Activated CD4-positive, alpha-beta T cell treated with anti-CD3 and anti-CD28 coated beads for 36 hours (primary cell): Measurements from ENCODE around the gene GATAD2B. TPM values are rescaled to one million over a fixed set of nuclear protein-coding genes. Genes with fewer than 3 reads are reported as not detected.
A peak's percentile ranks its signal among the peaks of the same experiment; 100 is the strongest.

ENCODE experiments used
- ATAC-seq: fragments of 200-7000 bp; cut with Tn5 transposase; one replicate; pipeline ENCODE4 v1.10.0; 2021; ENCODE audit warnings: mild to moderate bottlenecking, moderate library complexity
- CTCF ChIA-PET: fragments of 350-600 bp; sonication (Branson Sonifier 250); formaldehyde crosslinking; loops from one replicate; lab custom pipeline; 2021; ENCODE audit warnings: antibody characterized with exemption; lab: Charles Lee
- POLR2A ChIA-PET: fragments of 350-600 bp; sonication (Branson Sonifier 250); formaldehyde crosslinking; loops from one replicate; lab custom pipeline; 2021; ENCODE audit warnings: antibody characterized with exemption, inconsistent platforms; lab: Charles Lee
- DNase-seq: peaks from one replicate; pipeline ENCODE4 v3.0.0-alpha.2; 2020
- H3K27ac Mint-ChIP-seq: one replicate; pipeline ENCODE4 v1.8.0; 2021; ENCODE audit warnings: mixed read lengths
- H3K27me3 Mint-ChIP-seq: one replicate; pipeline ENCODE4 v1.8.0; 2021; ENCODE audit warnings: mixed read lengths
- H3K36me3 Mint-ChIP-seq: one replicate; pipeline ENCODE4 v1.8.0; 2021; ENCODE audit warnings: low read depth, mixed read lengths
- H3K4me1 Mint-ChIP-seq: one replicate; pipeline ENCODE4 v1.8.0; 2021; ENCODE audit warnings: mixed read lengths
- H3K4me3 Mint-ChIP-seq: one replicate; pipeline ENCODE4 v1.8.0; 2021; ENCODE audit warnings: mild to moderate bottlenecking, moderate library complexity, mixed read lengths
- H3K9me3 Mint-ChIP-seq: one replicate; pipeline ENCODE4 v1.8.0; 2021; ENCODE audit warnings: low read depth, mixed read lengths
- intact Hi-C, 2 experiments: fragments of 100-400 bp; cut with DNase I in 1 of 2; cut with micrococcal nuclease in 1 of 2; formaldehyde crosslinking; loops; one replicate each; pipeline versions ENCODE4 v1.14.2 to v1.15.1; 2022 to 2024; cut with DNase I, micrococcal nuclease
- total RNA-seq, 2 experiments: library from RNA; stranded (reverse); gene quantifications; one replicate each; pipeline ENCODE4 v1.2.3, GENCODE V29; 2021

Gene GATAD2B
- total RNA-seq, 2 experiments from 2014 or later: 57.0 to 63.9 TPM

DNA sequence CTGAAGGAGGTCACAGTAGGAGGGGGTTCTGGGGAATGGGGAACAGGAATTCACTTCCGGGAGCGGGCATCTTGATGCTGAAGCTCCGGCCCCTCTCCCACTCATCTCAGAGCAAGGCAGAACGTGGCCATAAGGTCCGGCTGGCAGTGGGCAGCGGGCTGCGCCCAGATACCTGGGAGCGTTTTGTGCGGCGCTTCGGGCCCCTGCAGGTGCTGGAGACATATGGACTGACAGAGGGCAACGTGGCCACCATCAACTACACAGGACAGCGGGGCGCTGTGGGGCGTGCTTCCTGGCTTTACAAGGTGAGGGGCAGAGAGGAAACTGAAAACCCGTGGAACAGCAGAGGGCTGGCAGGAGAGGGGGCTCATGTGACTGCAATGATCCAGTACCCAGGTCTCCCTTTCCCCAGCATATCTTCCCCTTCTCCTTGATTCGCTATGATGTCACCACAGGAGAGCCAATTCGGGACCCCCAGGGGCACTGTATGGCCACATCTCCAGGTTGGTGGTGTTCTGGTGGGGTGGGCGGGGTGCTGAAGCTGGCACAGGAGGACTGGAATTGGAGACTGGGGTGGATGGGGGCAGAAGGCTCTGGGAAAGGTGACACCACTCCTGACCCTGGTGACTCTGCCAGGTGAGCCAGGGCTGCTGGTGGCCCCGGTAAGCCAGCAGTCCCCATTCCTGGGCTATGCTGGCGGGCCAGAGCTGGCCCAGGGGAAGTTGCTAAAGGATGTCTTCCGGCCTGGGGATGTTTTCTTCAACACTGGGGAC, 144.5 kb downstream of the GATAD2B start:
- intact Hi-C loops: loop anchor here in 1 of 2 experiments (10.0 kb wide), 1 partner anchor 103 kb away; the partner anchor contains the start of genes ILF2 and NPR1
- Mint-ChIP-seq H3K9me3 (no peaks in the 10 kb centered on the region), H3K4me3 (no peak overlapping the region), H3K4me1 (peaks cover 20% of the 10 kb centered on the region), H3K36me3 (peaks cover 9% of the 10 kb centered on the region), H3K27me3 (no peaks in the 10 kb centered on the region), H3K27ac (no peak overlapping the region)
- DNase-seq (no peak), ATAC-seq (no peak)
- ChIA-PET CTCF (interaction anchor here (0.7 to 0.8 kb wide), 3 partner anchors 234 to 248 kb away, joined by 3 read pairs; no protein-coding TSS in a partner anchor), POLR2A (no interaction called here)

DNA sequence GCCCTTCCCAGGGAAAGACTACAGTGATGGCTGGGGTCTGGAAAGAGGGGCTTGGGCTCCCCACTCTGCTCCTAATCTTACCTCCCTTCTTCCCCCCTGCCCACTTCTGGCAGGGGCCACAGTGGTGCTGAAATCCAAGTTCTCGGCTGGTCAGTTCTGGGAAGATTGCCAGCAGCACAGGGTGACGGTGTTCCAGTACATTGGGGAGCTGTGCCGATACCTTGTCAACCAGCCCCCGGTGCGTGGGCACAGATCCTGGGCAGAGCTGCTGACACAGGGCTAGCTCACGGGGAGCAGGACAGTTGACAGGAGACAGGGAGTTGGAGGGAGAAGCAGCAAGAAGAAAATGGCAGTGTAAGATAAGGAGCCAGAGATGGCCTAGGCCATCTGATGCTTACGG, 145.1 kb downstream of the GATAD2B start:
- ATAC-seq (no peak), DNase-seq (no peak)
- ChIA-PET CTCF (interaction anchor here (0.7 to 0.8 kb wide), 2 partner anchors 233 to 245 kb away, joined by 3 read pairs; no protein-coding TSS in a partner anchor), POLR2A (no interaction called here)
- no peaks in the 10 kb centered on the region for H3K9me3 Mint-ChIP-seq
- no peak overlapping the region for H3K4me3 Mint-ChIP-seq
- intact Hi-C loops: loop anchor here in 1 of 2 experiments (10.0 kb wide), 1 partner anchor 103 kb away; the partner anchor contains the start of genes ILF2 and NPR1
- no peak overlapping the region for H3K27ac Mint-ChIP-seq
- H3K27me3 Mint-ChIP-seq: no peaks in the 10 kb centered on the region
- peaks cover 11% of the 10 kb centered on the region for H3K36me3 Mint-ChIP-seq
- H3K4me1 Mint-ChIP-seq: peaks cover 16% of the 10 kb centered on the region

DNA sequence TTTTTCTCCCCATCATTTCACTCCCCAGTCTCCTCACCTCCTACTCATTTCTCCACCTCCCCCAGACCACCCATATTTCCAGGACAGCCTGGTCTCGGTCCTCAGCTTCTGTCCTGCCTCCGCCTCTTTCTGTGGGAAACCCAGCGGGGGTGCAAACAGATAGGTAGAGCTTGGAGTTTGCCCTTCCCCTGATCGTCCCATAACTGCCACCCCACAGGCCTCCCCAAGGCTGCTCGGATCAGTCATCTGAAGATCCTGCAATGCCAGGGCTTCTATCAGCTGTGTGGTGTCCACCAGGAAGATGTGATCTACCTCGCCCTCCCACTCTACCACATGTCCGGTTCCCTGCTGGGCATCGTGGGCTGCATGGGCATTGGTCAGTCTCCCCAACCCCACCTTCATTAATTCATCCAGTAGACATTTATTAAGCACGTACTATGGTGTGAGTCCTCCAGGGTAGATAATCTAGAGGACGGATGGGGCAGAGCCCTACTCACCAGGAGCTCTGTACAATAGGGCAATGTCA, 145.9 kb downstream of the GATAD2B start:
- Mint-ChIP-seq H3K27ac (no peak overlapping the region), H3K36me3 (peaks cover 11% of the 10 kb centered on the region), H3K4me3 (no peak overlapping the region), H3K4me1 (peaks cover 14% of the 10 kb centered on the region), H3K27me3 (no peaks in the 10 kb centered on the region), H3K9me3 (no peaks in the 10 kb centered on the region)
- ChIA-PET CTCF (interaction anchor here (0.6 kb wide), 1 partner anchor 56 kb away, joined by 3 read pairs; no protein-coding TSS in a partner anchor), POLR2A (no interaction called here)
- ATAC-seq: no peak
- intact Hi-C loops: loop anchor here in 1 of 2 experiments (10.0 kb wide), 1 partner anchor 102 kb away; the partner anchor contains the start of genes ILF2 and NPR1
- DNase-seq: no peak

DNA sequence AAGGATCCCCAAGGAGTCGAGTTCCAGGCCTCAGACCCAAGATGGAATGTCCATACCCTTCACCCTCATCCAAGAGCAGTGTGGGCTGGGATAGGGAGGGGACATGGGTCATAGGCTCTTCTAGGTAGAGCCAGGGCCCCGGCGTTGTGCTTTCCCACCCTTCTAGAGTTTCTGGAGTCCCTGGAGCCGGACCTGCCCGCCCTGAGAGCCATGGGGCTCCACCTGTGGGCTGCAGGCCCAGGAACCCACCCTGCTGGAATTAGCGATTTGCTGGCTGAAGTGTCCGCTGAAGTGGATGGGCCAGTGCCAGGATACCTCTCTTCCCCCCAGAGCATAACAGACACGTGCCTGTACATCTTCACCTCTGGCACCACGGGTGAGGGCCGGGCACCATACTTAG, 146.4 kb downstream of the GATAD2B start:
- ChIA-PET POLR2A (interaction anchor here (0.6 to 1.6 kb wide), 2 partner anchors 9 to 201 kb away, joined by 3 to 13 read pairs; partner anchors contain the start of gene JTB), CTCF (interaction anchor here (1.0 to 1.6 kb wide), 3 partner anchors 26 to 241 kb away, joined by 4 to 7 read pairs (median 6); partner anchors contain the start of gene S100A6)
- DNase-seq (no peak), ATAC-seq (no peak)
- Mint-ChIP-seq H3K4me1 (peaks cover 14% of the 10 kb centered on the region), H3K4me3 (peak overlapping the region; percentile 69), H3K27me3 (no peaks in the 10 kb centered on the region), H3K27ac (no peak overlapping the region), H3K9me3 (no peaks in the 10 kb centered on the region), H3K36me3 (peaks cover 11% of the 10 kb centered on the region)
- intact Hi-C loops: loop anchor here in 1 of 2 experiments (10.0 kb wide), 1 partner anchor 102 kb away; the partner anchor contains the start of genes ILF2 and NPR1

DNA sequence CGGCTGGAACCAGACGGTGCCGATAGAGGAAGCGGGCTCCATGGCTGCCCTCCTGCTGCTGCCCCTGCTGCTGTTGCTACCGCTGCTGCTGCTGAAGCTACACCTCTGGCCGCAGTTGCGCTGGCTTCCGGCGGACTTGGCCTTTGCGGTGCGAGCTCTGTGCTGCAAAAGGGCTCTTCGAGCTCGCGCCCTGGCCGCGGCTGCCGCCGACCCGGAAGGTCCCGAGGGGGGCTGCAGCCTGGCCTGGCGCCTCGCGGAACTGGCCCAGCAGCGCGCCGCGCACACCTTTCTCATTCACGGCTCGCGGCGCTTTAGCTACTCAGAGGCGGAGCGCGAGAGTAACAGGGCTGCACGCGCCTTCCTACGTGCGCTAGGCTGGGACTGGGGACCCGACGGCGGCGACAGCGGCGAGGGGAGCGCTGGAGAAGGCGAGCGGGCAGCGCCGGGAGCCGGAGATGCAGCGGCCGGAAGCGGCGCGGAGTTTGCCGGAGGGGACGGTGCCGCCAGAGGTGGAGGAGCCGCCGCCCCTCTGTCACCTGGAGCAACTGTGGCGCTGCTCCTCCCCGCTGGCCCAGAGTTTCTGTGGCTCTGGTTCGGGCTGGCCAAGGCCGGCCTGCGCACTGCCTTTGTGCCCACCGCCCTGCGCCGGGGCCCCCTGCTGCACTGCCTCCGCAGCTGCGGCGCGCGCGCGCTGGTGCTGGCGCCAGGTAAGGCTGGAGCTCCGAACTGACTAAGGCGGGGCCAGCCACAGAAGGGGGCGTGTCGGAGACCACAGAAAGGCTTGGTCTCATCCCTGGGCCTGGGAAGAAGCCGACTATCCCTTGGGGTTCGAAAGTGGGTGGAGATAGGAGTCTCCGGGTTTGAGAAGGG, 147.1 kb downstream of the GATAD2B start:
- ChIA-PET POLR2A (interaction anchor here (0.6 to 1.6 kb wide), 3 partner anchors 9 to 215 kb away, joined by 3 to 13 read pairs (median 3); partner anchors contain the start of gene JTB), CTCF (interaction anchor here (0.9 to 1.6 kb wide), 6 partner anchors 25 to 240 kb away, joined by 4 to 7 read pairs (median 5); partner anchors contain the start of genes JTB and S100A6)
- H3K27ac Mint-ChIP-seq: no peak overlapping the region
- H3K4me1 Mint-ChIP-seq: peaks cover 14% of the 10 kb centered on the region
- H3K9me3 Mint-ChIP-seq: no peaks in the 10 kb centered on the region
- DNase-seq (peak; percentile 76), ATAC-seq (peak; percentile 73)
- peaks cover 13% of the 10 kb centered on the region for H3K36me3 Mint-ChIP-seq
- H3K4me3 Mint-ChIP-seq: peak overlapping the region; percentile 69
- intact Hi-C loops: loop anchor here in 1 of 2 experiments (10.0 kb wide), 1 partner anchor 101 kb away; the partner anchor contains the start of genes ILF2 and NPR1
- H3K27me3 Mint-ChIP-seq: no peaks in the 10 kb centered on the region

DNA sequence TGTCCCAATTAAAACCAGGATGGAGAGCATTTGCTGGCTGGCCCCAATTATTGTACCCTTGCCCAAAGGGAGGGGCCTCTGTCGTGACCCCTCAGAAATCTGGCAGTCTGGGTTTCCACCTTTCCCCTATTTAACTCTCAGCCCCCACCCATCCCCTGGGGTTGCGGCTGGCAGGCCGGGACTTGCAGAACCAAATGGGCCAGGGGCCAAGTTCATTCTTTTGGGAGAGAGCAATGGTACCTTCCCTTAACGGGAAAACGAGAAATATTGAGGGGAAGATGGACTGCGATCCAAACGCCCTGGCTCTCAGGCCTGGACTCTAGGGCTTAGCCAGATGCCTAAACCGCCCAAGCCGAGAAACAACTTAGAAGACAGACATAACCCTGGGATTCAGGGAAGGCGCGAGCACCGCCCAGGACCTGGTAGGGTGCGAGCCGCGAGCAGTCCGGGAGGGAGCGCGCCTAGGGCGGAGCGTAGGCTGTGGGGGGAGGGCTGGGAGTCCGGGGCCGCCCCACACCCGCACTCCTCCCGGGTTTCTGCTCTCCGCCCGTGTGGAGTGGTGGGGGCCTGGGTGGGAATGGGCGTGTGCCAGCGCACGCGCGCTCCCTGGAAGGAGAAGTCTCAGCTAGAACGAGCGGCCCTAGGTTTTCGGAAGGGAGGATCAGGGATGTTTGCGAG, 147.9 kb downstream of the GATAD2B start, which contains the start of gene SLC27A3:
SLC27A3 (plus strand) TSS at position 628 of the 678 bp plus-strand sequence. CDS start 91 bp downstream, outside the sequence.
- Mint-ChIP-seq H3K27me3 (no peaks in the 10 kb centered on the region), H3K36me3 (peaks cover 13% of the 10 kb centered on the region), H3K27ac (no peak within 1 kb of the TSS), H3K9me3 (no peaks in the 10 kb centered on the region), H3K4me1 (peaks cover 14% of the 10 kb centered on the region), H3K4me3 (peak within 1 kb of the TSS; percentile 69)
- no peak for DNase-seq
- ATAC-seq: peak; percentile 54
- POLR2A ChIA-PET: interaction anchor here (0.9 to 1.6 kb wide), 2 partner anchors 10 to 215 kb away, joined by 3 to 13 read pairs; no protein-coding TSS in a partner anchor
- CTCF ChIA-PET: interaction anchor here (0.9 to 1.6 kb wide), 5 partner anchors 98 to 239 kb away, joined by 4 to 7 read pairs (median 5); partner anchors contain the start of genes JTB and S100A6
- intact Hi-C loops: loop anchor here in 1 of 2 experiments (10.0 kb wide), 1 partner anchor 100 kb away; the partner anchor contains the start of genes ILF2 and NPR1

DNA sequence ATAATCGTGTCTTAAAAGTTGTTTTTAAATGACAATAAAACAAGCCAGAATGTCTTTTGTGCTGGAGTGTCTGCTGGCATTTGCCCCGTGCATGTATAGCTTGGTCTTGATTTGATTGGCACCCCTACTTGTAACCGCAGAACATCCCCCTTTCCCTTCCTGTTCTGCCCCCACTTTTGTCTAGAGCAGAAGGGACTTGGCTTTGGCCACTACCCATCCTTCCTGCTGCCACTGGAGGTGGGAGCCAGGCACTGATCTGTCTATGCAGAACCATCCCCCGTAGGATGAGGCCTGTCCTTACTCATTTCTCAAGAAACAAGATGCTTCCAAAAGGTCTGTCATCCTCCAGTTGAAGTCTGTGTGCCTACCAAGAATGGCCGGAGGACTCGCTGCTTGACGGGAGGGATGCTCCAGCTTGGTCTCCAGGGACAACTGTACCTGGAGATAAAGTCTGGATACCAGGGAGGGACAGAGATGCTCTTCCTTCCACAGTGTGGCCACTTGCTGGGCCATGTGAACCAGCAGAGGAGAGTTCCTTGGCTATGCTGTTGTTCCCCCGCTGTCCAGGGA, 148.7 kb downstream of the GATAD2B start:
- DNase-seq (no peak), ATAC-seq (no peak)
- Mint-ChIP-seq H3K27me3 (no peaks in the 10 kb centered on the region), H3K4me3 (no peak overlapping the region), H3K27ac (no peak overlapping the region), H3K9me3 (no peaks in the 10 kb centered on the region), H3K4me1 (peaks cover 14% of the 10 kb centered on the region), H3K36me3 (peaks cover 13% of the 10 kb centered on the region)
- intact Hi-C loops: loop anchor here in 1 of 2 experiments (10.0 kb wide), 1 partner anchor 99 kb away; the partner anchor contains the start of genes ILF2 and NPR1
- ChIA-PET CTCF (interaction anchor here (0.7 to 1.1 kb wide), 2 partner anchors 102 to 230 kb away, joined by 3 to 6 read pairs; no protein-coding TSS in a partner anchor), POLR2A (no interaction called here)

DNA sequence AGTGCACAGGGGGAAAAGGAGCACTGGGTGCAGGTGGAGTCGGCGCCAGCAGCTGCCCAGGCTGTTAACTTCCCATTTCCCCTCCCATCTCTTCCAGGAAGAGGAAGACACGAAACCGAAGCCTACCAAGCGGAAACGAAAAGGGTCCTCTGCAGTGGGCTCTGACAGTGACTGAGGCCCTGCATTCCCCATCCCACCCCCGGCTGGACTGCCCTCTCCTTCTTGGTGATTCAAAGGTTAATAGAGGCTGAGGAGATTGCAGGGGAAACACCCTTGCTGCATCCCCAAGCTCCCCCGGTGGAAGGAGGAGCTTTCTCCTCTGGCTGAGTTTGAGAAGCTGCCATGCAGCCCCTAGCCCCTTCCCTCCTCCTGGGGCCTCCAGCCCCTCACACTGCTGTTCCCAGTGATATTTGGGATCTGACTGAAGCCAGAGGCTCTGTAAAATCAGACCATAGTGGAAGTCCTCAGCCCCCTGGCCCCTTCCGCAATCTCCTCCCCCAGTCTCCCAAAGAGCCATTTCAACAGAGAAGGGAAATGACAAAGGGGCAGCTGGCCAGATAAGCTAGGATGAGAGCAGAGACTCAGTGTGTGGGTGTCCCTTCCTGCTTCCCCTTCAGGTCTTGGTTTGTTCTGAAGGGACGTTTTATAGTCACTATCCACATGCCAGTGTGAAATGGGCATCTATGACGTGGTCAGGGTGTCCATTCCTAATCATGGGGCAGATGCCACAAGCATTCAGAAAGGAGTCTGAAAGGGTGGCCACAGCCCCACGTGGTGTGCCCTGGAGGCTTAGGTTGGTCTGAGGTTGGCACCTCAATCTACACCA, 149.5 kb downstream of the GATAD2B start:
- Mint-ChIP-seq H3K9me3 (no peaks in the 10 kb centered on the region), H3K4me1 (peaks cover 14% of the 10 kb centered on the region), H3K27ac (no peak overlapping the region), H3K36me3 (peaks cover 18% of the 10 kb centered on the region), H3K4me3 (no peak overlapping the region), H3K27me3 (no peaks in the 10 kb centered on the region)
- DNase-seq (no peak), ATAC-seq (no peak)
- intact Hi-C loops: loop anchor here in 1 of 2 experiments (10.0 kb wide), 1 partner anchor 99 kb away; the partner anchor contains the start of genes ILF2 and NPR1
- CTCF ChIA-PET: interaction anchor here (0.7 to 1.1 kb wide), 3 partner anchors 101 to 229 kb away, joined by 3 to 6 read pairs (median 3); partner anchors contain the start of gene S100A2
- POLR2A ChIA-PET: interaction anchor here (0.6 kb wide), 1 partner anchor 112 kb away, joined by 3 read pairs; no protein-coding TSS in a partner anchor
